Activated CD4-positive, alpha-beta memory T cell treated with anti-CD3 and anti-CD28 coated beads for 36 hours (primary cell): ENCODE data around the gene THEM5. TPM values are rescaled to one million over a fixed set of nuclear protein-coding genes. Genes with fewer than 3 reads are reported as not detected.
"Not testable (repeated sequence)": the region's sequence is repeated elsewhere in the genome, so short reads cannot be mapped to it uniquely, and the experiment has no call there.

Experiments
- CTCF ChIA-PET: fragments of 350-600 bp; sonication (Branson Sonifier 250); formaldehyde crosslinking; loops from one replicate; lab custom pipeline; 2021; ENCODE audit warnings: antibody characterized with exemption, inconsistent platforms; lab: Charles Lee
- POLR2A ChIA-PET: fragments of 350-600 bp; sonication (Branson Sonifier 250); formaldehyde crosslinking; loops from one replicate; lab custom pipeline; 2021; ENCODE audit warnings: antibody characterized with exemption; lab: Charles Lee
- DNase-seq: peaks from one replicate; pipeline ENCODE4 v3.0.0-alpha.2; 2020
- H3K27ac Mint-ChIP-seq: one replicate; pipeline ENCODE4 v1.8.0; 2021; ENCODE audit warnings: mixed read lengths
- H3K27me3 Mint-ChIP-seq: one replicate; pipeline ENCODE4 v1.8.0; 2021; ENCODE audit warnings: mixed read lengths
- H3K36me3 Mint-ChIP-seq: one replicate; pipeline ENCODE4 v1.8.0; 2021; ENCODE audit warnings: mixed read lengths
- H3K4me1 Mint-ChIP-seq: one replicate; pipeline ENCODE4 v1.8.0; 2021; ENCODE audit warnings: low read depth, mixed read lengths
- H3K4me3 Mint-ChIP-seq: one replicate; pipeline ENCODE4 v1.8.0; 2021; ENCODE audit warnings: mild to moderate bottlenecking, mixed read lengths
- H3K9me3 Mint-ChIP-seq: one replicate; pipeline ENCODE4 v1.8.0; 2021; ENCODE audit warnings: mixed read lengths
- intact Hi-C: fragments of 100-400 bp; cut with micrococcal nuclease; formaldehyde crosslinking; loops from one replicate; pipeline ENCODE4 v1.15.1; 2023
- total RNA-seq, 2 experiments: library from RNA; stranded (reverse); gene quantifications; one replicate each; pipeline ENCODE4 v1.2.3, GENCODE V29; 2021

Gene THEM5
- total RNA-seq, 2 experiments from 2014 or later = not detected

DNA sequence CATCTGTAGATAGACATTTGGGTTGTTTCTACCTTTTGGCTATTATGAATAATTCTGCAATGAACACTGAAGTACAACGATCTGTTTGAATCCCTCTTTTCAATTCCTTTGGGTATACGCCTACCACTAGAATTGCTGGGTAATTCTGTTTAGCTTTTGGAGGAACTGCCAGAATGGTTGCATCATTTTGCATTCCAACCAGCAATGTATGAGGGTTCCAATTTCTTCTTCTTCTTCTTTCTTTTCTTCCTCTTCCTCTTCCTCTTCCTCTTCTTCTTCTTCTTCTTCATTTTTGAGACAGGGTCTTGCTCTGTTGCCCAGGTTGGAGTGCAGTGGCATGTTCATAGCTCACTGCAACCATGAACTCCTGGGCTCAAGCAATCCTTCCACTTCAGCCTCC lies 13.8 kb upstream of the THEM5 start:
- CTCF ChIA-PET = no interaction called here
- DNase-seq = no peak
- intact Hi-C loops = no loop called here
- Mint-ChIP-seq H3K4me3 (no peak overlapping the region), H3K27me3 (no peaks in the 10 kb centered on the region), H3K36me3 (no peaks in the 10 kb centered on the region), H3K9me3 (no peaks in the 10 kb centered on the region), H3K27ac (no peak overlapping the region), H3K4me1 (peaks cover 8% of the 10 kb centered on the region)
- POLR2A ChIA-PET = no interaction called here

DNA sequence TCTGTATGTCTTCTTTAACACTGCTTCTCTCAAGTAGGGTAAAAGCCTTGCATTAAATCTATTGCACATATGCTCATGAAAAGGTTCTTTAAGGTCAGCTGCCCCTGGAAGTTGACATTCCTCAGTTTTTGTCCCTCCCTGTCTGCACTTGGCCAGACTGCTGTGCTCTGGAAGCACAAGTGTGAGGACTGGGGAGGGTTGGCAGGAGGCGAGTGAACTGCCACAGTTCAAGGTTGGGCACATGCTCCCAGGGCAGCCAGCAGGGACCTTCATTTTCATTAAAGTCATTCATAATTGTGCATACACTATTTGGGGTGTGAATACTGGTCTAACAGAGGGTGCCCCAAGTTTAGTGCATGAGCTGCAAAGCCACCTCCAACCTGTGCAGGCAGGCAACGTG lies 10.9 kb upstream of the THEM5 start:
- ChIA-PET POLR2A (no interaction called here), CTCF (interaction anchor here (0.6 kb wide), 1 partner anchor 8 kb away, joined by 4 read pairs; no protein-coding TSS in a partner anchor)
- peaks cover 11% of the 10 kb centered on the region for H3K4me1 Mint-ChIP-seq
- no peaks in the 10 kb centered on the region for H3K36me3 Mint-ChIP-seq
- no peaks in the 10 kb centered on the region for H3K9me3 Mint-ChIP-seq
- H3K27ac Mint-ChIP-seq = no peak overlapping the region
- intact Hi-C loops = no loop called here
- H3K27me3 Mint-ChIP-seq = no peaks in the 10 kb centered on the region
- H3K4me3 Mint-ChIP-seq = no peak overlapping the region
- no peak for DNase-seq

DNA sequence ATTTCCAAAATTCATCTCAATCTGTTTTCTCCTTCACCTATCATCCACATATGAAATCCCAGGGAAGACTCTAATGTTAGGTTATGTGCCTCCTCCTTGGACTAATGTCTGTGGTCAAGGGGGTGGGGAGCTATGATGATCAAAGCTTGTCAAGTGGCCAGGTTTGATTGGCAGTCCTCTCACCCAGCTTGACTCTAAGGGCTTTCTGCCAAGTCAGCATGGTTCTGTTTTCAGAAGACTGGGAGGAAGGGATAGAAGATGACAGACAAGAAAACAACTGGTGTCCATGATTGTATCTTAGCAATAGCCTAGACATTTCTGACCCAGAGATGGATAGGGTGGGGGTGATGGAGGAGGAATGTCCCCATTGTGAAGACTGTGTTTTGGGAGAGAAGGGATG lies 9.1 kb upstream of the THEM5 start:
- intact Hi-C loops = no loop called here

DNA sequence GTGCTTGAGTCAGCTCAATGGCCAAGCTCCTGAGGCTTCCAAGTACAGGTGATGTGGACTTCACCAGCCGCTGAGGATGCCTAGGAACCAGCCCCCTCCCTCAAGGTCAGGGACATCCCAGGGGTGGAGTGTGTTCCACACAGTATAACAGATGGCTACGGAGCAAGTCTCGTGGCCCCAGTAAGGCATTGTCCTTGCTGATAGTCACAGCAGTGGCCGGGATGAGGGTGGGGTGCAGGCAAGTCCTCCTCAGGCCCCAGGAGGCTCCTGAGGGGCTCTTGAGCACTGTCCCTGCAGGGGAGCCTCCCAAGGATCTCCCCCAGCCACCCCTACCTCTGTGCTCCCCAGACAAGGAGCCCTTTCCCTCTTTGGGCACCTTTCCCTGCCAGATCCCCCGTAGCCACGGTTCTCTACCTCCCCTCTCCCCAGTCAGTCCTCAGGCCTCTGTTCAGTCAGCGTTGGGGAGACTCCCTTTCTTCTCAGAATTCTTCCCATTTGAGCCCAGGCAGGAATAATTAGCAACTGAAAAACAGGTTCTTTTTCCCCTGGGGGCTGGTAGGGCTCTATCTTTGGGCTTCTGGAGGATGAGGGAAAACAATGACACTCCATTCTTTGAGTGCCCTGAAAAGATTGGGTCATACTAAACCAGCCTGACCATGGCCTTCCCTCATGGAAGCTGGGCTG lies 7.1 kb upstream of the THEM5 start:
- ChIA-PET CTCF (interaction anchor here (1.8 kb wide), 1 partner anchor 141 kb away, joined by 4 read pairs; no protein-coding TSS in a partner anchor), POLR2A (no interaction called here)
- Mint-ChIP-seq H3K4me1 (peaks cover 3% of the 10 kb centered on the region), H3K9me3 (no peaks in the 10 kb centered on the region), H3K27ac (no peak overlapping the region), H3K27me3 (no peaks in the 10 kb centered on the region), H3K4me3 (no peak overlapping the region), H3K36me3 (no peaks in the 10 kb centered on the region)
- no peak for DNase-seq
- intact Hi-C loops = no loop called here

More for the DNA sequence above, 9.1 kb upstream of the THEM5 start:
- no peaks in the 10 kb centered on the region for H3K27me3 Mint-ChIP-seq
- peaks cover 5% of the 10 kb centered on the region for H3K4me1 Mint-ChIP-seq
- CTCF ChIA-PET = no interaction called here
- H3K36me3 Mint-ChIP-seq = no peaks in the 10 kb centered on the region
- no peak overlapping the region for H3K27ac Mint-ChIP-seq
- DNase-seq = no peak
- no peaks in the 10 kb centered on the region for H3K9me3 Mint-ChIP-seq
- H3K4me3 Mint-ChIP-seq = no peak overlapping the region
- POLR2A ChIA-PET = no interaction called here

DNA sequence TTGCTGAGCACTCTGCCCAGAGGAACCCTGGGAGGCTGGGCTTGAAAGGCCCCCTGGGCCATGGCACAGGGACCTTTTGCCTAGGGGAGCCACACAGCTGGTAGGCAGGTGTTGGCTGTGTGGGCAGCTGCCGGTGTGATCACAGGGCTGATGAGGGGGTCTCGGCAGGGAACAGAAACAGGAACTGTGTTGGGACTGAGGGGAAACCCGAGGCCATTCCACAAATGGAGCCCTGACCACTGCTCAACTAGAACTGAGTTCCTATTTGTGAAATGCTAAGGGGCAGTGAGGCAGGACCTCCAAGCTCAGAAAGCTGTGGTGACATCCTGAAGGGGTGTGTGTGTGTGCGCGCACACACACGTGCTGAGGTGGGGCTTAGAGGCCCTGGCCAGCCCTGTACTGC lies 6.4 kb upstream of the THEM5 start:
- CTCF ChIA-PET = interaction anchor here (1.4 to 1.8 kb wide), 2 partner anchors 29 to 141 kb away, joined by 4 to 5 read pairs; no protein-coding TSS in a partner anchor
- H3K4me3 Mint-ChIP-seq = no peak overlapping the region

DNA sequence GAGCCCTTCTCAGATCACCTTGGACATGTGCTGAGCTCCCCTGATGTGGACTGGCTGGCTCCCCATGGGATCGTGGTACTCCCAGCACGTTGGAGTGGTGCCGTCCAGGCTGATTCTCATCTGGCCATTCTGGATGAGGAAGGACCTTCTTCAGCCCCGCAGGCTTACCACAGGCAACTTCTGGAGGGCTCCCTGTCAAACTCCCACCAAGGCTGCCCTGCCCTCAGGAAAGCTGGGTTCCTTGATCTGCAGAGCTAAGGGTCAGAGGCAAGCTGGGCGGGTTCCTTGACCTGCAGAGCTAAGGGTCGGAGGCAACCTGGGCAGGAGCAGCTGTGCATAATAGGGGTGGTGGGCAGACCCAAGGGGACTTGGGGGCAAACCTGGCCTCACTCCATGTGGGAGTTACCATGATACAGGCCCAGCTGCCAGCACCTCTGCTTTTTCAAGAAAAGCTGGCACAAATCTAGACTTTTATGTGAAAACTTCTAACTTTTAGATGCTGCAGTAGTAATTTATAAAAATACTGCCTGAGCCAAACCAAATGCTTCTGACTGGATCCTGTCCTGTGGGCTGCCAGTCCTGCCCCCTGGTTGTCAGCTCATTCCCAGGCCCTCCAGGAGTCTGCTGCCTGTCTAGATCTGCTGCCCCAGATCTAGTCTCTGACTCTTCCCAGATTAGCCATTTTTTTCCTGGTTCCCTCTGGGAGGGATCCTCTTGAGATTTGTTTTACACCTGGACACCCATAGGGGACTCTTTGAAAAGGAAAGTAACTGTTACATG lies 5.6 kb upstream of the THEM5 start:
- peaks cover 3% of the 10 kb centered on the region for H3K4me1 Mint-ChIP-seq
- H3K4me3 Mint-ChIP-seq = no peak overlapping the region
- intact Hi-C loops = no loop called here
- H3K36me3 Mint-ChIP-seq = no peaks in the 10 kb centered on the region
- H3K27ac Mint-ChIP-seq = no peak overlapping the region
- no peaks in the 10 kb centered on the region for H3K27me3 Mint-ChIP-seq
- ChIA-PET POLR2A (interaction anchor here (0.5 kb wide), 1 partner anchor 1720 kb away, joined by 3 read pairs; no protein-coding TSS in a partner anchor), CTCF (interaction anchor here (1.4 to 1.8 kb wide), 2 partner anchors 30 to 142 kb away, joined by 4 to 5 read pairs; no protein-coding TSS in a partner anchor)
- no peak for DNase-seq
- no peaks in the 10 kb centered on the region for H3K9me3 Mint-ChIP-seq

More for the DNA sequence above, 6.4 kb upstream of the THEM5 start:
- intact Hi-C loops = no loop called here
- no peaks in the 10 kb centered on the region for H3K9me3 Mint-ChIP-seq
- peaks cover 3% of the 10 kb centered on the region for H3K4me1 Mint-ChIP-seq
- POLR2A ChIA-PET = interaction anchor here (0.5 kb wide), 1 partner anchor 1719 kb away, joined by 3 read pairs; no protein-coding TSS in a partner anchor
- no peak for DNase-seq
- no peak overlapping the region for H3K27ac Mint-ChIP-seq
- no peaks in the 10 kb centered on the region for H3K36me3 Mint-ChIP-seq
- H3K27me3 Mint-ChIP-seq = no peaks in the 10 kb centered on the region

DNA sequence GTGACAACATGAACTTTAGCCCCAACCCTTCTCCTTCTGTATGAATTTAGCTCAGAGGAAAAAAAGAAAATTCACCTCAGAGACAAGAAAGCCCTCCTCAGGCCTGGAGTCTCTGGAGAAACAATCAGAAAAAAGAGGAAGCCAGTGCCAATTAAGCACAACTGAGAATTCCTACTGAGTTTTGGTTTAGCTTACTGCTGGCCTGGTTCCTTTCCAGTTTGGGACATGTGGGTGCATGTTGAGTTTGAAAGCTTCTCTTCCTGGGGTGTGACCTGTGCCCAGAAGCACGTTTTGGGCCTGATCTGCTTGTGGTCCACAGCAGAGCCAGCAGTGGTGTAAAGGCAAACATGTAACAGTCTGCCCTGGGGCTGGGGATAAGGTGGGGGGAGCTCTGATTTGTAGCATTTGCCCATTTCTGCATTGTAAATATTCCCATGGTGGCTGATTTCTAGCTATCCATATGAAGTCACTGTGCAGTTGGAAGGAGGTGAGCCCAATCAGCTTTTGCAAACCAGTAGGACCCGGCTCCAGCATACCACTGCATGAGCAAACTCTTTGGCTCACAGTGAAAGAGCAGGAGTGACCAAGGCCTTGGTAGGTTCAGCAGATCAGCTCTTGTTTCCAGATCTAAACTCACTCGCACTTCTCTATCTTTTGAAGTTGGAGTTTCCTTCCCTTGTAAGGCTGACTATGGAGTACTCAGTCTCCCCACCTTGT lies 4.7 kb upstream of the THEM5 start:
- intact Hi-C loops = no loop called here
- Mint-ChIP-seq H3K27me3 (no peaks in the 10 kb centered on the region), H3K36me3 (no peaks in the 10 kb centered on the region), H3K27ac (no peak overlapping the region), H3K4me3 (no peak overlapping the region), H3K4me1 (peaks cover 3% of the 10 kb centered on the region), H3K9me3 (no peaks in the 10 kb centered on the region)
- CTCF ChIA-PET = interaction anchor here (0.6 to 1.6 kb wide), 4 partner anchors 9 to 143 kb away, joined by 3 to 6 read pairs (median 4); no protein-coding TSS in a partner anchor
- no peak for DNase-seq
- POLR2A ChIA-PET = no interaction called here

DNA sequence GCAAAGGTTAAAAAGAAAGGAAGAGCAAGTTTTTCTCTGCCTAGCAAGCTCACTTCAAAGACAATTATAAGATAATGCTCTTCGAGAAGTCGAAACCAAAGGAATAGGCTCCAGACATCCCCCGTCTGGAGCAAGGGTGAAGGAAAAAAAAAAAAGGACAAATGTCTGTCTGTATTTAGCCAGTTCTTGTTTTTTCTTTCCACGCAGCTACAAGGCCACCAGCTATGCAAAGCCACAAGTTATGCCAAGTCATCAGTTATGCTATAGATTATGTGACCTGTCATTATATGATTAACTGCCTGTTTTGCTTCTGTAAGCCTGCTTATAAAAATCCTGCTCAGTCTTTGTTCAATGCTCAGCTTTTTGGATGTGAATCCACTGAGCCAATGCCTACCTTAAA lies 2.4 kb upstream of the THEM5 start:
- no peaks in the 10 kb centered on the region for H3K9me3 Mint-ChIP-seq
- peaks cover 3% of the 10 kb centered on the region for H3K4me1 Mint-ChIP-seq
- peaks cover 9% of the 10 kb centered on the region for H3K36me3 Mint-ChIP-seq
- POLR2A ChIA-PET = no interaction called here
- no peak for DNase-seq
- CTCF ChIA-PET = no interaction called here
- H3K27ac Mint-ChIP-seq = no peak overlapping the region
- no peaks in the 10 kb centered on the region for H3K27me3 Mint-ChIP-seq
- no peak overlapping the region for H3K4me3 Mint-ChIP-seq
- intact Hi-C loops = no loop called here

DNA sequence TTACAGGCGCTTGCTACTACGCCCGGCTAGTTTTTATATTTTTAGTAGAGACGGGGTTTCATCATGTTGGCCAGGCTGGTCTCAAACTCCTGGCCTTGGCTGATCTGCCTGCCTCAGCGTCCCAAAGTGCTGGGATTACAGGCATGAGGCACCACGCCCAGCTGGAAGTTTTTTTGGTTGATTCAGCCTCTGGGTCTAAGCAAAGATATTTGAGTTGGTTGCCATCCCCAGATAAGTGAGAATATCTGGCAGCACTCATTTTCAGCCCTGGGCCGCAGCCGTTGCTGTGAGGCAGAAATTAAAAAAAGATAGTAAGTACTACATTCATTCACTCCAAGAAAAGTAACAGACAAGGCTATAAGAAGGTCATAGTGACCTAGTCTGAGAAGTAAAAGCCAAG lies 2.0 kb upstream of the THEM5 start:
- H3K4me3 Mint-ChIP-seq, DNase-seq, H3K4me1 Mint-ChIP-seq, H3K27ac Mint-ChIP-seq, H3K27me3 Mint-ChIP-seq, H3K9me3 Mint-ChIP-seq, CTCF ChIA-PET, intact Hi-C loops, POLR2A ChIA-PET: not testable (repeated sequence)
- H3K36me3 Mint-ChIP-seq = peaks cover 11% of the 10 kb centered on the region

DNA sequence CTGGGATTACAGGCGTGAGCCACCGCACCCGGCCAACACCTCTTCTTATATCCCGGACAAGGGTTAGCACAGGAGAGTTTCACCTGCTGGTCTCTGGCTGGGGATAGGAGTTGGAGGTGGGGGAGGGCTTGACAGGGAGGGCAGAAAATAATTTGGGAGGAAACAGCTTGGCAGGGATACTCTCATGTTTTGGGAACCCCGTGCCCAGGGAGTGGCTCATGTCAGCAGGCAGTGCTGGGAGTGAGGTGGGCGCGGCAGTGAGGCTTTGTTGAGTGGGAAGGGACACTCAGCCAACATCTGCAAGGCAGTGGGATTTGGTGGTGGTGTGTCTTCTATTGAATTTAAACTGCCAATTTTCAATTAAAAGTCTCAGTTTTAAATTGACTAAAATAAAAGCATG lies 1.1 kb upstream of the THEM5 start:
- Mint-ChIP-seq H3K4me3 (no peak overlapping the region), H3K27me3 (no peaks in the 10 kb centered on the region), H3K27ac (no peak overlapping the region), H3K4me1 (peaks cover 3% of the 10 kb centered on the region), H3K36me3 (peaks cover 19% of the 10 kb centered on the region), H3K9me3 (no peaks in the 10 kb centered on the region)
- ChIA-PET CTCF (no interaction called here), POLR2A (no interaction called here)
- intact Hi-C loops = no loop called here
- no peak for DNase-seq

DNA sequence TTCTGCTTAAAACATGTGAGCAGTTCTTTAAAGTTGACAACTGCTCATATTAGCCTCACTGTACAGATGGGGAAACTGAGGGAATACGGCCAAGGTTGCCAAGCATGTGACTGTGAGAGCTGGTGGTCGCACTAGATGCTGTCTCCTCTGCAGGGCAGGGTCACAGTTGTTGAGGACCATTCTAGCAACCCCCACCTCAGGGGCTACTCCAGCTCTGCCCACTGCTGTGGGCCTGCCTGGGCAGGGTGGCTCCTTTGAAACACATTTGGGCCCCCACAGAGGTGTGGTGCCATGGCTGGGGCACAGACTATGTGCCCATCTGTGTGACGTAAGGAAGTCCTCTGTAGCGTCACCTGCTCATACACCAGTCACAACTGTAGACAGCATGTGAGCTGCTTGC lies 779 bp downstream of the THEM5 start:
- intact Hi-C loops = no loop called here
- H3K36me3 Mint-ChIP-seq = peaks cover 29% of the 10 kb centered on the region
- POLR2A ChIA-PET = interaction anchor here (1.5 kb wide), 1 partner anchor 13 kb away, joined by 5 read pairs; the partner anchor contains the start of gene C2CD4D
- no peaks in the 10 kb centered on the region for H3K27me3 Mint-ChIP-seq
- H3K9me3 Mint-ChIP-seq = no peaks in the 10 kb centered on the region
- CTCF ChIA-PET = interaction anchor here (0.9 to 2.2 kb wide), 2 partner anchors 16 to 149 kb away, joined by 3 to 4 read pairs; no protein-coding TSS in a partner anchor
- H3K4me1 Mint-ChIP-seq = peaks cover 21% of the 10 kb centered on the region
- no peak overlapping the region for H3K27ac Mint-ChIP-seq
- no peak overlapping the region for H3K4me3 Mint-ChIP-seq
- no peak for DNase-seq
